WI38 (cell line): ENCODE results near the gene LZTR1.

ENCODE experiments used
- H3K4me3 ChIP-seq: 2 replicates; pipeline ENCODE4 v1.5.1; 2011; ENCODE audit warnings: low read depth, mild to moderate bottlenecking, control low read depth, low read length
- TF ChIP-seq, protein P1 (sequence below): IDR thresholded peaks from 2 replicates; pipeline ENCODE4 v1.5.1; 2012; ENCODE audit warnings: low read depth, mild to moderate bottlenecking, control low read depth, low read length

Gene LZTR1

DNA sequence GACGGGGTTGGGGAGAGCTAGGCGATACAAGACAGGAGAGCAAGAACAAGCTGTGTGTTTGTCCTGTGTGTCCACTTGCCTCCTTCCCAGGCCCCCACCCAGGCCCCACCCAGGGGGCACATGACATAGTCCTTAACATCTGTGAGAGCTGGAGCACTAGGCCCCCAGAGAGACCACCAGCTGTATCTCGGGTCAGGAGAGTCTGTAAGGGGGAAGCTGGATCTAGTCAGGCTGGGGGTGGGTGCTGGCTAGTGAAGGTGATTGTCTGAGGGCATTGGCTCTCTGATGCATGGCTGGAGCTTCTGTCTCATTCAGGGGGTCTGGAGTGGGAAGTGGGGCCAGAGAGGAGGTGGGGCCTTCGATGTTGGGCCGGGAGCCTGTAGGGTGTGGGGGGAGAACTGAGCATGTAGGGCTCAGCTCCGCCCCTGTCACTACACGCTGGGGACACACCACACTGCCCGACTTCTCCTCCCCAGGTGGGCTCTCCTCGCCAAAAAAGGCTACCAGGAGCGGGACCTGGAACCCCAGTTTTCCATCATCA, 33.4 kb downstream of the LZTR1 start:
- H3K4me3 ChIP-seq = no peak overlapping the region
- TF ChIP-seq, protein P1, sequence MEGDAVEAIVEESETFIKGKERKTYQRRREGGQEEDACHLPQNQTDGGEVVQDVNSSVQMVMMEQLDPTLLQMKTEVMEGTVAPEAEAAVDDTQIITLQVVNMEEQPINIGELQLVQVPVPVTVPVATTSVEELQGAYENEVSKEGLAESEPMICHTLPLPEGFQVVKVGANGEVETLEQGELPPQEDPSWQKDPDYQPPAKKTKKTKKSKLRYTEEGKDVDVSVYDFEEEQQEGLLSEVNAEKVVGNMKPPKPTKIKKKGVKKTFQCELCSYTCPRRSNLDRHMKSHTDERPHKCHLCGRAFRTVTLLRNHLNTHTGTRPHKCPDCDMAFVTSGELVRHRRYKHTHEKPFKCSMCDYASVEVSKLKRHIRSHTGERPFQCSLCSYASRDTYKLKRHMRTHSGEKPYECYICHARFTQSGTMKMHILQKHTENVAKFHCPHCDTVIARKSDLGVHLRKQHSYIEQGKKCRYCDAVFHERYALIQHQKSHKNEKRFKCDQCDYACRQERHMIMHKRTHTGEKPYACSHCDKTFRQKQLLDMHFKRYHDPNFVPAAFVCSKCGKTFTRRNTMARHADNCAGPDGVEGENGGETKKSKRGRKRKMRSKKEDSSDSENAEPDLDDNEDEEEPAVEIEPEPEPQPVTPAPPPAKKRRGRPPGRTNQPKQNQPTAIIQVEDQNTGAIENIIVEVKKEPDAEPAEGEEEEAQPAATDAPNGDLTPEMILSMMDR = no peak

GRCh38 chr22:21016644-21017420, 34.7 kb downstream of the LZTR1 start:
- TF ChIP-seq, protein P1 = no peak

DNA sequence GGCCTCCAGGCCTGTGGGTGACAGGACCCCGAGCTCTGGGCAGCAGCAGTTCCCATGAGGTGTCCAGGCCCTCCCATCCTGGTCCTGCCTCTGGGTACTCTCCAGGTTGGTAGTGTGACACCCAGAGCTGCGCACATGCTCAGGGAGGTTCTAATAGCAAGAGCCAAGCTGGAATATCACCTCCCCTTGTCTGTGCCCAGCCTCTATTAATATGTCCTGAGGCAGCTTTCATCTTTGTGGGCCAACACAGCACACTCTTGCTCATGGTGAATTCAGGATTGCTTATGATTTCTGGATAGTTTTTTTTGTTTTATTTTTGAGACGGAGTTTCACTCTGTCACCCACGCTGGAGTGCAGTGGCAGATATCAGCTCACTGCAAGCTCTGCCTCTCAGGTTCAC, 36.2 kb downstream of the LZTR1 start:
- no peak overlapping the region for H3K4me3 ChIP-seq
- TF ChIP-seq, protein P1 = no peak

More at GRCh38 chr22:21016644-21017420, 34.7 kb downstream of the LZTR1 start:
- no peak overlapping the region for H3K4me3 ChIP-seq

DNA sequence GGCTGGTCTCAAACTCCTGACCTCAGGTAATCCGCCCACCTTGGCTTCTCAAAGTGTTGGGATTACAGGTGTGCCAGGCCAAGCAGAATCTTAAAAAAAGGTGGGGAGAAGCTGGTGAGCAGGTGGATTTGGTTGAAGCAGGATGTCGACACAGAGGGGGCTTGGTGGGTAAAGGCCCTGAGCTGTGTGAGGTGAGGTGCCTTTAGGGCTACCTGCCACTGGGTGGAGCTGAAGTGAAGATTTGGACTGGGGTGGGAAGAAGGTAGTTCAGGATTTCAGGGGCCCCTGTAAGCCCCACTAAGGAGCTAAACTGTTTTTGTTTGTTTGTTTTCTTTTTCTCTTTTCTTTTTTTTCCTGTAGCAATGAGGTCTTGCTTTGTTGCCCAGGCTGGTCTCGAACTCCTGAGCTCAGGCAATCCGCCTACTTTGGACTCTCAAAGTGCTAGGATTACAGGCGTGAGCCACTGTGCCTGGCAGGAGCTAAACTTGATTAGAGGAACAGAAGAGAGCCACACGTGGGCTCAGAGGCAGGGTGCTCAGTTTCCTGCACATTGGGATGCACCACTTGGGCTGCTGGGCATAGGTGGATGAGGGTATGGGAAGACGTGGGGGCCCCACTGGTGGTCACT, 38.8 kb downstream of the LZTR1 start:
- TF ChIP-seq, protein P1 = peak; percentile 39
- H3K4me3 ChIP-seq = no peak overlapping the region

- TF ChIP-seq, protein P1 = no peak
- H3K4me3 ChIP-seq = no peak overlapping the region
Measured at GRCh38 chr22:21022507-21022906, 40.4 kb downstream of the LZTR1 start.

DNA sequence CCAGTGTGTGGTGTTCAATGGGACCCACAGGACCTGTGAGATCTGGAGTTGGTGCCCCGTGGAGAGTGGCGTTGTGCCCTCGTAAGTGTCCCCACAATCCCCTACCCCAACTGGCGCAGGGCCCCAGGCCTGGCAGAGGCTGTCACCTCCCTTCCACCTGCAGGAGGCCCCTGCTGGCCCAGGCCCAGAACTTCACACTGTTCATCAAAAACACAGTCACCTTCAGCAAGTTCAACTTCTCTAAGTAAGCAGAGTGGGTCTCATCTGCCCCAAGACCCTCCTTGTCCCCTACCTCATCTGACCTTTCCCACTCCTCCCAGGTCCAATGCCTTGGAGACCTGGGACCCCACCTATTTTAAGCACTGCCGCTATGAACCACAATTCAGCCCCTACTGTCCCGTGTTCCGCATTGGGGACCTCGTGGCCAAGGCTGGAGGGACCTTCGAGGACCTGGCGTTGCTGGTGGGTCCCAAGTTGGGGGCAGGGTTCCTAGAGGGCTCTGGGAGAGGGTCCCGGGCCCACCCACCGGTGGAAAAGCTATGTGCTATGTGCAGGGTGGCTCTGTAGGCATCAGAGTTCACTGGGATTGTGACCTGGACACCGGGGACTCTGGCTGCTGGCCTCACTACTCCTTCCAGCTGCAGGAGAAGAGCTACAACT, 41.0 kb downstream of the LZTR1 start:
- TF ChIP-seq, protein P1 = no peak
- no peak overlapping the region for H3K4me3 ChIP-seq
